ENCODE measurements around the gene PELI2. TPM values are rescaled to one million over a fixed set of nuclear protein-coding genes. Genes with fewer than 3 reads are reported as not detected.
A peak's percentile ranks its signal among the peaks of the same experiment; 100 is the strongest.

The PELI2 gene
- total RNA-seq, 1 donor from 2014 or later = 33.7 TPM

DNA sequence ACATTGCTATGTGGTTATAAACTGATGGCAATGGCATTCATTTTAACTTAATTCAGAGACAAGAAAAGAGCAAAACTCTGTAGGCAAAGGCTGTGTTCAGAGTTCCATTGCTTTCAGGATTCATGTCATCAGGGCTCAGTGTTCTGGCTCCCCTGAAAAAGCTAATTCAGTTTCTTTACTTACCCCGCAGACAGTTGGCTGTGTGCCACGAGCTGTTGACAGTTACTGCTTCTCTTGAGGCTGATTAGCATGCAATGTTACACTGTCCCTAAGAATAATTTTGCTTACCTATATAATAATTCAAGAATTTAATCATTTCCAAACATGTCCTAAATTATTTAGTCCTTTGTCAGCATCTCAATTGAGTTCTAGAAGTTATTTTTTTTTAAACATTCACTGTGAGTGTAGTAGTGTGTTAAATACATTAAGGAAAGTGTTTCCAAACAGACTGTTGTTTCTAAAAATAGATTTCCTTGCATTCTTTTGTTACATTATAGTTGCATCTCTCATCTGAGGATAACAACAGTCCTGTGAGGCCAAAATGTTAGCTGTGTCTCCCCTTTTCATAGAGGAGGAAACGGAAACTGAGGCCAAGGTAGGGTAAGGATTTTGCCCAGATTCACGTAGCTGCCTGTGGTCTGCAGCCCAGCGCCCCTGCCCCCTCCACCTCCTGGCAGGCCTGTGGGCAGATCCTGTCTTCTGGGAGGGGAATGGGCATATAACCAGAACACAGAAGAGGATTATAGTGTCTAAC lies 98.6 kb downstream of the PELI2 start:
- Mint-ChIP-seq H3K4me3 (no peak overlapping the region), H3K27ac (no peak overlapping the region), H3K4me1 (ENCODE audit: unreplicated experiment) (peaks cover 23% of the 10 kb centered on the region), H3K9me3 (no peaks in the 10 kb centered on the region), H3K27me3 (no peaks in the 10 kb centered on the region), H3K36me3 (no peaks in the 10 kb centered on the region)
- no peak for DNase-seq (ENCODE audit: extremely low spot score, unreplicated experiment)
- no peak for TF ChIP-seq CTCF (conservative IDR thresholded peaks at IDR 0.05)

GRCh38 chr14:56217380-56218045 lies 99.3 kb downstream of the PELI2 start:
- peaks cover 19% of the 10 kb centered on the region for H3K4me1 Mint-ChIP-seq (ENCODE audit: unreplicated experiment)
- H3K27me3 Mint-ChIP-seq = no peaks in the 10 kb centered on the region
- DNase-seq (ENCODE audit: extremely low spot score, unreplicated experiment) = no peak
- H3K36me3 Mint-ChIP-seq = no peaks in the 10 kb centered on the region
- no peak overlapping the region for H3K27ac Mint-ChIP-seq
- TF ChIP-seq CTCF (conservative IDR thresholded peaks at IDR 0.05) = no peak
- no peak overlapping the region for H3K4me3 Mint-ChIP-seq
- H3K9me3 Mint-ChIP-seq = no peaks in the 10 kb centered on the region

- peaks cover 25% of the 10 kb centered on the region for H3K4me1 Mint-ChIP-seq (ENCODE audit: unreplicated experiment)
- DNase-seq (ENCODE audit: extremely low spot score, unreplicated experiment) = no peak
- no peaks in the 10 kb centered on the region for H3K36me3 Mint-ChIP-seq
- TF ChIP-seq CTCF (conservative IDR thresholded peaks at IDR 0.05) = no peak
- no peaks in the 10 kb centered on the region for H3K27me3 Mint-ChIP-seq
- no peak overlapping the region for H3K27ac Mint-ChIP-seq
- H3K9me3 Mint-ChIP-seq = no peaks in the 10 kb centered on the region
- H3K4me3 Mint-ChIP-seq = no peak overlapping the region
Measured at GRCh38 chr14:56219666-56220413, 101.6 kb downstream of the PELI2 start.

DNA sequence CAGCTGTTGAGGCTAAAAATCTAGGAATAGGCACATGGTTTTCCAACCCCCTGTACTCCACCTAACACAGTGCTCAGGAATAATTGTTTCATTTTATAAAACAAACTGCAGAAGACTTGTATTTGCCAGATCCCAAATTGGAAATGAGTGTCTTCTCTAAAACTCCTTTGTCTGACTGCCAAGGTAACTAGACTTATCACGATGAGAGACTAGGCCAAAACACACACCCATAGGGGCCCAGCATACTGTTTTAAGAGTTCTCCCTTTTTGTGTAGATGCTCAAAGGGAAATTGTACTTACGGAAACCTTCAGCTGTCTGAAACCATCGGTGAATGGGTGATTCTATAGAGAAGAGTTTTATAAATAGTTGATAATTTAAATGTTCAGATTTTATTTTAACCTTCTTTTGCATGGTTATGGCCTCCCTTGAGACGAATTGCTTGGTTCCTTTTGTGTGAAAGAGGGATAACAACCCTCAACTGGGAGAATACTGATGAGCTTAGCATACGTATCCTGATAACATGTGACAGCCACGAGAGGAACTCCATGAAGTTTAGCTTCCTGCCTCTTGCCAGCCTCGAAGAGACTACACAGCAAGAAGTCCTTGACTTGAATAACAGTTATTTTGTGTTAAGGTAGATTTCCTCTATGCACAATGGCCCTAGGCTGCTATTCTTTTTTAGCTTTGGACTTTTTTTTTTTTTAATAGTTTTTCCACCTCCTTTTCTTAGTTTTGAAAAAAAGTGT lies 103.3 kb downstream of the PELI2 start:
- Mint-ChIP-seq H3K9me3 (no peaks in the 10 kb centered on the region), H3K27me3 (no peaks in the 10 kb centered on the region), H3K27ac (no peak overlapping the region), H3K4me3 (no peak overlapping the region), H3K36me3 (peaks cover 3% of the 10 kb centered on the region), H3K4me1 (ENCODE audit: unreplicated experiment) (peaks cover 23% of the 10 kb centered on the region)
- no peak for DNase-seq (ENCODE audit: extremely low spot score, unreplicated experiment)
- no peak for TF ChIP-seq CTCF (conservative IDR thresholded peaks at IDR 0.05)

DNA sequence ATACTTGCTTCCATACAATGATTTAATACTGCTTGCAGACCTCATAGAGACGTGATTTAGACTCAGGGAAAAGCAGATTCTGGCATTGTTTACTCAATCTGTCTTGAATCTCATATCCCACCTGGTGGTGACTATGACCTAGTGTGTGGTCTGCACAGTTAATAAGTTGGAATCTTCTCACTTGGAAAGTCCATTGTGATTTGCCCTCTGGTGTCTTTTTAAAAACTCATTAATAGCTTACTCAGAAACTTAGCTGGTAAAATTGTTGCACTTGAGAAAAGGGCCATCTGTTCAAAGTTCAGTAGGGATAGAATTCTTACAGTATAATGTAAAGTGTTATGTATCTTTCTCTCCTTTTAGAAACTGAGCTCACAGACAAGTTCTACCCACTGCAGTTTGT lies 106.0 kb downstream of the PELI2 start:
- DNase-seq (ENCODE audit: extremely low spot score, unreplicated experiment) = no peak
- H3K27ac Mint-ChIP-seq = no peak overlapping the region
- peak; percentile 36 for TF ChIP-seq CTCF (conservative IDR thresholded peaks at IDR 0.05)
- peaks cover 17% of the 10 kb centered on the region for H3K4me1 Mint-ChIP-seq (ENCODE audit: unreplicated experiment)
- no peak overlapping the region for H3K4me3 Mint-ChIP-seq
- H3K36me3 Mint-ChIP-seq = peaks cover 10% of the 10 kb centered on the region
- H3K9me3 Mint-ChIP-seq = no peaks in the 10 kb centered on the region
- H3K27me3 Mint-ChIP-seq = no peaks in the 10 kb centered on the region

Data from type B pancreatic cell (in vitro differentiated cells).